HG03521 (cell line): Measurements from ENCODE around the gene PTPRZ1.
A peak's percentile ranks its signal among the peaks of the same experiment; 100 is the strongest.

Source experiments
- ATAC-seq: cut with Tn5 transposase; IDR thresholded peaks from one replicate; pipeline ENCODE4 v1.9.1; 2021; ENCODE audit warnings: mild to moderate bottlenecking, moderate library complexity; ENCODE audit not compliant: unreplicated experiment

PTPRZ1 gene

DNA sequence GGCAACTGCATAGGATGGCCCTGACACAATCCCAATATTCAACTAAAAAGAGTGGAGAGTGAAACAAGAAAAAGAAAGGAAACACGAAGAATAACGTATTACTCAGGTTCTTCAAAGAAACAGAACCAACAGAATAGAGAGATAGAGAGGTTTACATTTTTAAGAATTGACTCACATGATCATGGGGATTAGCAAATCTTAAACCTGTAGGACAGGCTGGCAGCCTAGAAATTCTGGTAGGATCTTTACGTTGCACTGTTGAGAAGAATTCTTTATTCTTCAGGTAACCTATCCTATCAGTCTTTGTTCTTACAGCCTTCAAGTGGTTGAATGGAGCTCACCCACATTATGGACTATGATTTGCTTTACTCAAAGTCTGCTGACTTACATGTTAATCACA lies 167.2 kb downstream of the PTPRZ1 start:
- ATAC-seq = no peak

- no peak for ATAC-seq
Measured at GRCh38 chr7:122046402-122046801, 173.4 kb downstream of the PTPRZ1 start.

GRCh38 chr7:122054393-122054792 lies 181.4 kb downstream of the PTPRZ1 start:
- ATAC-seq = no peak

DNA sequence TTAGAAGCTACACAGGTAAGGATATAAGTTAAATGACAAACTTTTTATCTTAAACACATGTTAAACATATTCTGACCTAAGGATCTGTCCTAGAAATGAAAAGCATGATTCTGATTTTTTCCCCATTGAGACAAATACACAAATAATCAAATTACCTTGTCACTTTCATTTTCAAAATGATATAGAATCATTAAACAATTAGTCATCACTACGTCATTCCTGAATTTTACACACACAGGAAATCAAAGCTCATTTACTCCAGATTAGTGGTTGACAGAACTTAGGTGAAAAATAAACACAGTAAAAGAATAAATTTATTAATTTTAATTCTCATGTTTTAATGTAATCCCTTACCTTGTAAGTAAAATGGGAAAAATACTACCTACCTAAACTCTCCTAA lies 182.1 kb downstream of the PTPRZ1 start:
- no peak for ATAC-seq

- no peak for ATAC-seq
Measured at GRCh38 chr7:122056977-122057376, 184.0 kb downstream of the PTPRZ1 start.

- ATAC-seq = no peak
Measured at GRCh38 chr7:122059542-122059941, 186.6 kb downstream of the PTPRZ1 start.

GRCh38 chr7:122063146-122063545 lies 190.2 kb downstream of the PTPRZ1 start:
- ATAC-seq = no peak

DNA sequence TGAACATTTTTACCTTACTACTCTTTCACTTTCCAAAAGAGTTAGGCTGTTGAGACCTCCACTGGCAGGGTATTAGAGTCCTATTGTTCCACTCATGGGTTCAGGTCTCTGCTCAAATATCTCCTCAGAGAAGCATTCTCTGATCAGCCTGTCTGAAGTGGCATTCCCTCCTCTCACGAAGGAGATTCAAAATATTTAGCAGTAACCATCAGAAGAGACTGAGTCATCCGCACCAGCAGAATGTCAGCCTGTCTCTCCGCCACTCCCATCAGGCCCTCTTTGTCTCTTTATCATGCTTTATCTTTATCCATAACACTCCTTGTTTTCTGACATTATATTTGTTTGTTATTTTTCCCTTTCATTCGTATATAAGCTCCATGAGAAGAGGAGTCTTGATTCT lies 192.0 kb downstream of the PTPRZ1 start:
- no peak for ATAC-seq

- ATAC-seq = no peak
Measured at GRCh38 chr7:122067077-122067476, 194.1 kb downstream of the PTPRZ1 start.

GRCh38 chr7:122068046-122068445 lies 195.1 kb downstream of the PTPRZ1 start:
- no peak for ATAC-seq

GRCh38 chr7:122068999-122069398 lies 196.0 kb downstream of the PTPRZ1 start:
- no peak for ATAC-seq

DNA sequence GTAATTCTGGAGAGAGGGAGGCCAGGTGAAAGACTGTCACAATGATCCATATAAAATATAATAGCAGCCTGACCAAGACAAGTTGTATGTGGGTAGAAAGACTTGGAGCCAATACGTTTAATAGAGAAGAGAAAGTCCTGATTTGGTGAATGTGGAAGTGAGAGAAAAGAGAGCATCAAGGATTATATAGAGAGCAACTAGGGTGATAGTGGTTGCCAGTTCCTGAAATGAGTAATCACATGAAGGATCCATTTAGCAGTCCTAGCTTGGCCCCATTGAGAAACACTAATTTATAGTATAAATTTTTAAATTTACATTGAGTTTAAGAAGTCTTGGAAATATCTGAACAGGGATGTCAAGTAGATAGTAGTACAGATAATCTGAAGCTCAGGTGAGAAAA lies 197.1 kb downstream of the PTPRZ1 start:
- ATAC-seq = no peak

DNA sequence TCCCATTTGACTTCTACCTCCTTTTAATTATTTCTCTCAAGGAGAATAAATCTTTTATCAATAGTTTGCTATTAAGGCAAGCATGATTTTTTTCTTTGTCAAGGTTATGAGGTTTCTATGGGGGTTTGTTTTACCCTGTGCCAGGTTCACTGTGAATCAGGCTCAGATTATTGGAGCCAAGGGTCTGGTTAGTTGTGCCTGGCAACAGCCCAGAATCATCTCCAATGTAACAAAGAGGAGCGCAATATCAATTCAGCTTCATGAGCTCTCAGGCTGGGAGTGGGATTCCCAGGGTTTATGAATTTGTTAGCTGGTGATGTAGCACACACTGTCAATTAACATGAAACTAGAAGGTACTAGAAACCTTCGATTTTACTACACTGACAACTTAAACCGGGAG lies 197.9 kb downstream of the PTPRZ1 start:
- no peak for ATAC-seq

- no peak for ATAC-seq
Measured at GRCh38 chr7:122072272-122072671, 199.3 kb downstream of the PTPRZ1 start.

DNA sequence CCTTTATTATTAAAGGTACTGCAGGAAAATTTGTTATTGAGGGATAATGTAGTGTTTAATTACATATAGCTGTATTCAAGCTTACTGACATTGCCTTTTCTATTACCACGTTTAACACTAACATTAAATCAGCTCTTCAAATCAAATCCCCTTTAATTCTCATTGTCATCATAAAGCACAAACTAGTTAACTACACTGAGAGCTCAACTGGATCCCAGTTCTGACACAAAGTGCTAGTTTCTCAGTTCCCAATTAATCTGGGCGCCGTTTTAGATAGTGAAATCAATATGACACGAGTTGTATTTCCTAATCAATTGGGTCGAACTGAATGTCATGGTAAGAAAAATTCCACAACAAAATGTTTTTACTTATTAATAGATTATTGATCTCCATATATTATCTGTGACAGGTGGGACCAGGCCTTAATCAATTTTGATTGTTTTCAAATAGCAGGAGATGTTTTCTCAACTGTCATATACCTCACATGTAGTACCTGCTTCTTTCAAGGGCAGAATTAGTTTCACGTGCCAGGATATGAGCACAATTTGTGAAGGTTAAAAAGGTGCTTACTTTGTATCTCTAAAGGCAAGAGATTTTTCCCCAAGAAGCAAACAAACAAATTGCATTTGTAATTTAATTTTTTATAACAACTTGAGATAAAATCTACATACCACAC lies 200.1 kb downstream of the PTPRZ1 start:
- no peak for ATAC-seq

GRCh38 chr7:122073635-122074034 lies 200.7 kb downstream of the PTPRZ1 start:
- no peak for ATAC-seq

DNA sequence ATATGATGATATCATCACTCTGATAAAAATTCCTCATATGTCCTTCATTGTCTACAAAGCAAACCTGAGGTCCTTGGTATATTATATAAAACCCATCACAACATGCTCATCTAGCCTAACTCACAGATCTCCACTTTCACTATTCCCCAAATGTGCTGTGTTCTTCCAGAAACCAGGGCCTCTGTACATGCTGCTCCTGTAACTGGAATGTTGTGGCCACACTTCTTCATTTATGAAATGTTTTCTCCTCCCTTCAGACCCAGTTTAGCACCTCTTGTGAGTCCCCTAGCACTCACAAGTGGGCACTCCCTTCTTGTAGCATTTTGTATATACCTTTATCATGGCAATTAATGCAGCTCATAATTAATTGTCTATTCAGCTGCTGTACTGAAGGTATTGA lies 209.2 kb downstream of the PTPRZ1 start:
- ATAC-seq = no peak

DNA sequence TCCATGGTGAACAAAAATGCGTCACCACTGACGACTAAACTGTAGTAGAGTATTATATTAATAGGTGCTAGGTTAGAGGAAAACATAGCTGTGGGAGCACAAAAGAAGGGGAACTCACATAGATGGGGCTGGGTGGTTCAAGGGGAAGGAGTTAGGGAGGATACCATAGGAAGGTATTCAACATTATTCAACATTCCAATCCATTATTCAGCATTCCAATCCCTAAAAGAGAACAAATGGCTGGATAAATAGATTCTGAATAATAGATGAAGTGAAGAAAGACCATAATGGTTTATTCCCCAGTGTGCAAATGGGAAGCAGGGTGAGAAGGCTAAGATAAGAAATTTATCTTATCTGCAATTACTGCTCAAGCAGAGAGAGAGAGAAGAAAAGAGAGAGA lies 209.7 kb downstream of the PTPRZ1 start:
- no peak for ATAC-seq

GRCh38 chr7:122092964-122093797 lies 220.2 kb downstream of the PTPRZ1 start:
- ATAC-seq = peak; percentile 94

GRCh38 chr7:122094549-122094948 lies 221.6 kb downstream of the PTPRZ1 start:
- no peak for ATAC-seq

GRCh38 chr7:122095642-122096041 lies 222.7 kb downstream of the PTPRZ1 start:
- ATAC-seq = no peak

- ATAC-seq = no peak
Measured at GRCh38 chr7:122100021-122100420, 227.1 kb downstream of the PTPRZ1 start.
